ENCODE measurements around the gene CGREF1.

The CGREF1 gene

DNA sequence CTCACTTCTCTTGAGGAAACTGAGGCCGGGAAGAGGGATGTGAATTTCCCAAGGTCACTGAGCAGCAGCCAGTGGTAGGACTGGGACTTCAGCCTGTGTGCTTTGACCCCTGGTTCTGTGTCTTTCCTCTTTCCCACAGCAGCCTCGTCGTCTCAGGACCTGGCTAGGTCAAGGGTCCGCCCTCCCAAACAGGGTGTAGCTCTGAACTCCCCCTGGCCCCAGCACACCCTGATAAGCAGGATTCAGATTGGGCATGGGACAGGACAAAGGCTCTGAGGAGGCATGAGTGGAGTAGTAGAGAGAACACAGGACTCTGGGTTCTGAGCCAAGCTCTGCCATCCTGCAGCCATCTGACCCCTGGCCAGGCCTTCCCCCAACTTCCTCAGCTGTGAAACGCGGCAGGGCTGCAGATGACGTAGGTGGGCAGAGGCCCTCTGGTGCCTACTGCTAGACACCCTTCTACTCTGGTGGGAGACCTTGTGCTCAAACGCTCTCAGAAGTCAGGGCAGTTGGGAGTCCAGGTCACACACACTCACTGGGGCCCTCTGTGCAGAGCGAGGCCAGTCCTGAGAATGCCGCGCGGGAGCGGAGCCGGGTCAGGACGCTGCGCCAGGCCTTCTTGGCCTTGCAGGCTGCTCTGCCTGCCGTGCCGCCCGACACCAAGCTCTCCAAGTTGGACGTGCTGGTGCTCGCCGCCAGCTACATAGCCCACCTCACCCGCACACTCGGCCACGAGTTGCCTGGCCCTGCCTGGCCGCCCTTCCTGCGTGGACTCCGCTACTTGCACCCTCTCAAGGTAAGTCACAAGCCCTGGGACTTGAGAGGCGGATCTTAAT lies 30.9 kb upstream of the CGREF1 start:
- H3K4me3 ChIP-seq (ENCODE audit: low read length in 2 of 2), result no peak overlapping the region
- no peaks in the 10 kb centered on the region for H3K36me3 ChIP-seq (replicated peaks in 1 of 2; ENCODE audit: control insufficient read depth in 2 of 2, insufficient read depth in 2 of 2, low read length in 2 of 2)
- DNase-seq (ENCODE audit: low spot score), result no peak
- H3K14ac ChIP-seq (ENCODE audit: low read length), result no peak overlapping the region
- H2BK12ac ChIP-seq (ENCODE audit: low read length), result no peak overlapping the region
- H3K4me2 ChIP-seq (ENCODE audit: insufficient read depth, low read length, poor library complexity, severe bottlenecking), result no peak overlapping the region
- H2BK5ac ChIP-seq (ENCODE audit: low read length), result no peak overlapping the region
- no peaks in the 10 kb centered on the region for H3K9me3 ChIP-seq (replicated peaks in 1 of 2; ENCODE audit: control insufficient read depth in 2 of 2, insufficient read depth in 1 of 2, low read depth in 1 of 2, low read length in 2 of 2)
- H2BK120ac ChIP-seq (ENCODE audit: low read depth, low read length), result no peak overlapping the region
- H3K23ac ChIP-seq (ENCODE audit: low read depth, low read length, poor library complexity), result peak overlapping the region; percentile 37
- H3K27me3 ChIP-seq (ENCODE audit: control insufficient read depth in 3 of 3, insufficient read depth in 3 of 3, low read depth in 1 of 3, low read length in 3 of 3), result peaks cover 0 to 63% (median 0%) of the 10 kb centered on the region in 3 experiments
- no peaks in the 10 kb centered on the region for H3K79me1 ChIP-seq (ENCODE audit: low read depth, low read length)
- no peak overlapping the region for H2AFZ ChIP-seq (ENCODE audit: low read length)
- no peak overlapping the region for H3K4ac ChIP-seq (ENCODE audit: low read length)
- no peaks in the 10 kb centered on the region for H3K4me1 ChIP-seq (ENCODE audit: control insufficient read depth in 2 of 2, insufficient read depth in 1 of 2, low read depth in 1 of 2, low read length in 2 of 2)
- H4K8ac ChIP-seq (ENCODE audit: low read depth, low read length), result no peak overlapping the region
- H4K91ac ChIP-seq (ENCODE audit: low read depth, low read length, poor library complexity), result no peak overlapping the region
- WGBS, 2 donors (ENCODE audit: extremely low coverage in 2 of 2, insufficient read length in 2 of 2, insufficient replicate concordance in 1 of 2), result no CpG with 5 or more reads among the region's 29 CpGs
- H3K9ac ChIP-seq (ENCODE audit: low read depth, low read length, poor library complexity), result peak overlapping the region; percentile 2
- H3K27ac ChIP-seq (replicated peaks; ENCODE audit: low read length), result no peak overlapping the region
- no peak overlapping the region for H2AK5ac ChIP-seq (ENCODE audit: low read depth, low read length)
- H2BK15ac ChIP-seq (ENCODE audit: low read length), result peak overlapping the region; percentile 38
- H3K18ac ChIP-seq (ENCODE audit: low read length), result peak overlapping the region; percentile 38

DNA sequence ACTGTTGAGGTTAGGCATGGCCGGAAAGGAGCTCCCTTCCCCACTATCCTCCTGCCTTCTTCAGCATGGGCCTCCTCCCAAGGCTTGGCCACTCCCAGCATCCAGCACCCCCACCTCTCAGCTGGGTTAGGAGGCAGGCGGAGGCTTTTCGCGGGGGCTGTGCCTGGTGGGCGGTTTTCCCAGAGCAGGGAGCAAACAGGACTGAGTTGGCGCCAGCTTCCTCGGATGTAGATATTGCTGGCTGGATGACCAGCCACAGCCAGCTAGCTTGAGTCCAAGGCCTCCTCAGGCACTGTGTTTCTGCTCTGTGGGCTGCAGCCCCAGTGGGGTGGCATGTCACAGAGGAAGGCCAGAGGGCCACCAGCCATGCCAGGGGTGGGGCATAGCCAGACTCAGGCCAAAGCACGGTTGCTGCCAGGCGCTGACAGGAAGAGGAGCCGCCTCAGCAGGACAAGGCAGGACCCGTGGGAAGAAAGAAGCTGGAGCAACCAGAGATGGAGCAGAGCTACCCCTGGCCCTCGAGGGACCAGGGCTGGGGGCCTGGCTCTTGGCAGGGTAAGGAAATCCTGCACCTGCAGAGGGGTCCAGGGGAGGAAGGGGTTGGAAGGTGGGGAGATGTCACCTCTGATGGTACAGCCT lies 30.0 kb upstream of the CGREF1 start, which contains the start of gene TCF23:
Gene TCF23, plus strand, starts transcription at position 204 of the 639 bp plus-strand sequence. Its CDS starts 130 bp downstream, at position 334.
- H3K4me2 ChIP-seq (ENCODE audit: insufficient read depth, low read length, poor library complexity, severe bottlenecking), result no peak within 1 kb of the TSS
- H2BK15ac ChIP-seq (ENCODE audit: low read length), result peak within 1 kb of the TSS; percentile 38
- peak within 1 kb of the TSS; percentile 88 for H2BK120ac ChIP-seq (ENCODE audit: low read depth, low read length)
- H3K18ac ChIP-seq (ENCODE audit: low read length), result peak within 1 kb of the TSS; percentile 38
- no peak within 1 kb of the TSS for H4K8ac ChIP-seq (ENCODE audit: low read depth, low read length)
- DNase-seq (ENCODE audit: low spot score), result no peak
- H3K79me1 ChIP-seq (ENCODE audit: low read depth, low read length), result no peaks in the 10 kb centered on the region
- H3K27me3 ChIP-seq (ENCODE audit: control insufficient read depth in 3 of 3, insufficient read depth in 3 of 3, low read depth in 1 of 3, low read length in 3 of 3), result peaks cover 0 to 57% (median 0%) of the 10 kb centered on the region in 3 experiments
- no peak within 1 kb of the TSS for H3K27ac ChIP-seq (replicated peaks; ENCODE audit: low read length)
- WGBS, 2 donors (ENCODE audit: extremely low coverage in 2 of 2, insufficient read length in 2 of 2, insufficient replicate concordance in 1 of 2), result no CpG with 5 or more reads among the region's 12 CpGs
- no peak within 1 kb of the TSS for H3K4ac ChIP-seq (ENCODE audit: low read length)
- peak within 1 kb of the TSS; percentile 33 for H4K91ac ChIP-seq (ENCODE audit: low read depth, low read length, poor library complexity)
- H3K14ac ChIP-seq (ENCODE audit: low read length), result no peak within 1 kb of the TSS
- no peaks in the 10 kb centered on the region for H3K4me1 ChIP-seq (ENCODE audit: control insufficient read depth in 2 of 2, insufficient read depth in 1 of 2, low read depth in 1 of 2, low read length in 2 of 2)
- no peak within 1 kb of the TSS for H3K23ac ChIP-seq (ENCODE audit: low read depth, low read length, poor library complexity)
- no peak within 1 kb of the TSS for H3K4me3 ChIP-seq (ENCODE audit: low read length in 2 of 2)
- no peak within 1 kb of the TSS for H3K9ac ChIP-seq (ENCODE audit: low read depth, low read length, poor library complexity)
- no peak within 1 kb of the TSS for H2BK12ac ChIP-seq (ENCODE audit: low read length)
- H2AFZ ChIP-seq (ENCODE audit: low read length), result no peak within 1 kb of the TSS
- H3K9me3 ChIP-seq (replicated peaks in 1 of 2; ENCODE audit: control insufficient read depth in 2 of 2, insufficient read depth in 1 of 2, low read depth in 1 of 2, low read length in 2 of 2), result no peaks in the 10 kb centered on the region
- H3K36me3 ChIP-seq (replicated peaks in 1 of 2; ENCODE audit: control insufficient read depth in 2 of 2, insufficient read depth in 2 of 2, low read length in 2 of 2), result no peaks in the 10 kb centered on the region
- H2BK5ac ChIP-seq (ENCODE audit: low read length), result no peak within 1 kb of the TSS
- no peak within 1 kb of the TSS for H2AK5ac ChIP-seq (ENCODE audit: low read depth, low read length)

DNA sequence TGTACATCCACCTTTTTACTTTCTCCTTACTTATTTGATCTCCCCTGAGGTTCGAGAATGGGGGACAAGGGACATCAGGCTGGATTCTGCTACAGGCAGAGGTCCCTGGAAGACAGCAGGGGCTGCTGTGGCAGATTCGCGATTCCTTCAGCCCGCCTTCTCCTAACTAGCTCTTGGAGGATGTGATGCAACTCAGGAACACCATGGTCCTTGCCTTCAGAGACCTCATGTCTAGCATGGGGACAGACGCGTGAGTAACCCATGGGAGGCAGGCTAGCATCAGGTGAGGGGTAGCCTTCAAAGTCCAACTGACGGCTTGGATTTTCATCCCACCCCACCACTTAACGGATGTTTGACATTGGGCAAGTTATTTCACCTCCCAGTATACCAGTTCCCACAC lies 29.0 kb upstream of the CGREF1 start:
- H3K4ac ChIP-seq (ENCODE audit: low read length), result no peak overlapping the region
- H3K14ac ChIP-seq (ENCODE audit: low read length), result no peak overlapping the region
- no peaks in the 10 kb centered on the region for H3K36me3 ChIP-seq (replicated peaks in 1 of 2; ENCODE audit: control insufficient read depth in 2 of 2, insufficient read depth in 2 of 2, low read length in 2 of 2)
- WGBS, 2 donors (ENCODE audit: extremely low coverage in 2 of 2, insufficient read length in 2 of 2, insufficient replicate concordance in 1 of 2), result no CpG with 5 or more reads among the region's 8 CpGs
- H3K4me1 ChIP-seq (ENCODE audit: control insufficient read depth in 2 of 2, insufficient read depth in 1 of 2, low read depth in 1 of 2, low read length in 2 of 2), result no peaks in the 10 kb centered on the region
- H2BK15ac ChIP-seq (ENCODE audit: low read length), result no peak overlapping the region
- peaks cover 0 to 48% (median 0%) of the 10 kb centered on the region in 3 experiments for H3K27me3 ChIP-seq (ENCODE audit: control insufficient read depth in 3 of 3, insufficient read depth in 3 of 3, low read depth in 1 of 3, low read length in 3 of 3)
- no peak overlapping the region for H3K9ac ChIP-seq (ENCODE audit: low read depth, low read length, poor library complexity)
- H3K79me1 ChIP-seq (ENCODE audit: low read depth, low read length), result no peaks in the 10 kb centered on the region
- no peak overlapping the region for H2BK5ac ChIP-seq (ENCODE audit: low read length)
- H3K23ac ChIP-seq (ENCODE audit: low read depth, low read length, poor library complexity), result no peak overlapping the region
- H2AK5ac ChIP-seq (ENCODE audit: low read depth, low read length), result no peak overlapping the region
- no peak overlapping the region for H3K27ac ChIP-seq (replicated peaks; ENCODE audit: low read length)
- no peak overlapping the region for H3K18ac ChIP-seq (ENCODE audit: low read length)
- H4K8ac ChIP-seq (ENCODE audit: low read depth, low read length), result no peak overlapping the region
- H3K4me3 ChIP-seq (ENCODE audit: low read length in 2 of 2), result no peak overlapping the region
- no peak overlapping the region for H2AFZ ChIP-seq (ENCODE audit: low read length)
- H2BK120ac ChIP-seq (ENCODE audit: low read depth, low read length), result no peak overlapping the region
- DNase-seq (ENCODE audit: low spot score), result no peak
- H2BK12ac ChIP-seq (ENCODE audit: low read length), result no peak overlapping the region
- H3K9me3 ChIP-seq (replicated peaks in 1 of 2; ENCODE audit: control insufficient read depth in 2 of 2, insufficient read depth in 1 of 2, low read depth in 1 of 2, low read length in 2 of 2), result no peaks in the 10 kb centered on the region
- no peak overlapping the region for H3K4me2 ChIP-seq (ENCODE audit: insufficient read depth, low read length, poor library complexity, severe bottlenecking)
- H4K91ac ChIP-seq (ENCODE audit: low read depth, low read length, poor library complexity), result no peak overlapping the region

DNA sequence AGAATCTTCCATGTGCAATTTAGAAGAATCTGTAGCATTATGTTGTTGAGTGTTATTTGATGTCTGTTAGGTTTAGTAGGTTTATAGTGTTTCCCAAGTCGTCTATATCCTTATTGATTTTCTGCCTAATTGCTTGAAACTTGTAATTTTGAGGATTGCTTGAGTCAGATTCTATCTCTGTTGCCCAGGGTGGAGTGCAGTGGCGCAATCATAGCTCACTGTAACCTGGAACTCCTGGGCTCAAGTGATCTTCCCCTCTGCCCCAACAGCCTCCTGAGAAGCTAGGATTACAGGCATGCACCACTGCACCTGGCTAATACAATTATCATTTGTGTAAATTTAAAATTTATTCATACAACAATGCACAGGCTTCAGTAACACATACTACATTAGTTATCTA lies 26.8 kb upstream of the CGREF1 start:
- no peak overlapping the region for H3K4me3 ChIP-seq (ENCODE audit: low read length in 2 of 2)
- H2BK15ac ChIP-seq (ENCODE audit: low read length), result no peak overlapping the region
- H2BK12ac ChIP-seq (ENCODE audit: low read length), result no peak overlapping the region
- H3K27ac ChIP-seq (replicated peaks; ENCODE audit: low read length), result no peak overlapping the region
- WGBS, 2 donors (ENCODE audit: extremely low coverage in 2 of 2, insufficient read length in 2 of 2, insufficient replicate concordance in 1 of 2), result no CpG with 5 or more reads among the region's 2 CpGs
- H3K9me3 ChIP-seq (replicated peaks in 1 of 2; ENCODE audit: control insufficient read depth in 2 of 2, insufficient read depth in 1 of 2, low read depth in 1 of 2, low read length in 2 of 2), result no peaks in the 10 kb centered on the region
- H2BK5ac ChIP-seq (ENCODE audit: low read length), result no peak overlapping the region
- H2BK120ac ChIP-seq (ENCODE audit: low read depth, low read length), result no peak overlapping the region
- no peak overlapping the region for H3K9ac ChIP-seq (ENCODE audit: low read depth, low read length, poor library complexity)
- no peak for DNase-seq (ENCODE audit: low spot score)
- no peak overlapping the region for H2AFZ ChIP-seq (ENCODE audit: low read length)
- H3K79me1 ChIP-seq (ENCODE audit: low read depth, low read length), result no peaks in the 10 kb centered on the region
- H3K14ac ChIP-seq (ENCODE audit: low read length), result no peak overlapping the region
- no peak overlapping the region for H3K23ac ChIP-seq (ENCODE audit: low read depth, low read length, poor library complexity)
- H4K8ac ChIP-seq (ENCODE audit: low read depth, low read length), result no peak overlapping the region
- H3K4me1 ChIP-seq (ENCODE audit: control insufficient read depth in 2 of 2, insufficient read depth in 1 of 2, low read depth in 1 of 2, low read length in 2 of 2), result no peaks in the 10 kb centered on the region
- no peak overlapping the region for H3K4ac ChIP-seq (ENCODE audit: low read length)
- H4K91ac ChIP-seq (ENCODE audit: low read depth, low read length, poor library complexity), result no peak overlapping the region
- peaks cover 0 to 34% (median 0%) of the 10 kb centered on the region in 3 experiments for H3K27me3 ChIP-seq (ENCODE audit: control insufficient read depth in 3 of 3, insufficient read depth in 3 of 3, low read depth in 1 of 3, low read length in 3 of 3)
- H3K4me2 ChIP-seq (ENCODE audit: insufficient read depth, low read length, poor library complexity, severe bottlenecking), result no peak overlapping the region
- no peak overlapping the region for H2AK5ac ChIP-seq (ENCODE audit: low read depth, low read length)
- no peak overlapping the region for H3K18ac ChIP-seq (ENCODE audit: low read length)
- no peaks in the 10 kb centered on the region for H3K36me3 ChIP-seq (replicated peaks in 1 of 2; ENCODE audit: control insufficient read depth in 2 of 2, insufficient read depth in 2 of 2, low read length in 2 of 2)

All from neuronal stem cell (in vitro differentiated cells).